ENCODE measurements around the gene LEF1.

DNA sequence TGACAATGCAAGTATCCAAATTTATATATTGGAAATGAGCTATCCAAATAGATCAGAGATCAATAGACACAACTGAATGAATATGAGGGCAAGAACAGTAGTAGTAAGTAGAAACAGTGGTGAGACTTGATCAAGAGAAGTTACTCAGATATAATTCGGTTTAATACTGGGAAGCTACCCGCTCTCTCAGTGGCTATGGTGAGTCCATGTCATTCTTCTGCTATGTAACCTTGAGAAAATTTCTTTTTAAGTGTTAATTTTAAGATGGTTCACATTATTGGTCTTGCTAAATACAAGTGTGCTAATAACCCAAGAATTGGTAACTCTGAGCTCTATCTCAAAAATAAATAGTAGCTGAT is 53.6 kb downstream of the LEF1 start:
- TF ChIP-seq, protein P1, sequence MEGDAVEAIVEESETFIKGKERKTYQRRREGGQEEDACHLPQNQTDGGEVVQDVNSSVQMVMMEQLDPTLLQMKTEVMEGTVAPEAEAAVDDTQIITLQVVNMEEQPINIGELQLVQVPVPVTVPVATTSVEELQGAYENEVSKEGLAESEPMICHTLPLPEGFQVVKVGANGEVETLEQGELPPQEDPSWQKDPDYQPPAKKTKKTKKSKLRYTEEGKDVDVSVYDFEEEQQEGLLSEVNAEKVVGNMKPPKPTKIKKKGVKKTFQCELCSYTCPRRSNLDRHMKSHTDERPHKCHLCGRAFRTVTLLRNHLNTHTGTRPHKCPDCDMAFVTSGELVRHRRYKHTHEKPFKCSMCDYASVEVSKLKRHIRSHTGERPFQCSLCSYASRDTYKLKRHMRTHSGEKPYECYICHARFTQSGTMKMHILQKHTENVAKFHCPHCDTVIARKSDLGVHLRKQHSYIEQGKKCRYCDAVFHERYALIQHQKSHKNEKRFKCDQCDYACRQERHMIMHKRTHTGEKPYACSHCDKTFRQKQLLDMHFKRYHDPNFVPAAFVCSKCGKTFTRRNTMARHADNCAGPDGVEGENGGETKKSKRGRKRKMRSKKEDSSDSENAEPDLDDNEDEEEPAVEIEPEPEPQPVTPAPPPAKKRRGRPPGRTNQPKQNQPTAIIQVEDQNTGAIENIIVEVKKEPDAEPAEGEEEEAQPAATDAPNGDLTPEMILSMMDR (conservative IDR thresholded peaks at IDR 0.05 in 1 of 2, IDR thresholded peaks at IDR 0.05 in 1 of 2; ENCODE audit: extremely low read depth in 1 of 2, insufficient read depth in 1 of 2, low read depth in 1 of 2, low read length in 2 of 2): no peak
- TF ChIP-seq EZH2 (IDR thresholded peaks at IDR 0.05; ENCODE audit: borderline replicate concordance, low read length): no peak

All from mammary epithelial cell (primary cell).